ENCODE results near the gene PLEKHA1.

- TF ChIP-seq CTCF (IDR thresholded peaks at IDR 0.05) (no peak), POLR2A (IDR thresholded peaks at IDR 0.05) (no peak)
Measured at GRCh38 chr10:122426829-122427228, 52.3 kb downstream of the PLEKHA1 start.

Data from tibial nerve (tissue), 3 donors.